SK-N-SH treated with all-trans-retinoic acid at 6 μM for 48 hours (cell line): ENCODE data around the gene FRMD4B.

ENCODE experiments used
- ATAC-seq: fragments of 200-7000 bp; cut with Tn5 transposase; 3 replicates; pipeline ENCODE4 v1.9.1; 2020; ENCODE audit warnings: mild to moderate bottlenecking, moderate library complexity
- BACH2 ChIP-seq: fragments of 250-450 bp; sonication (Bioruptor Pico); IDR thresholded peaks from 2 replicates; pipeline ENCODE4 v1.9.0; 2021; ENCODE audit warnings: mild to moderate bottlenecking, borderline replicate concordance
- CREB5 ChIP-seq: fragments of 250-450 bp; sonication (Bioruptor Pico); IDR thresholded peaks from 2 replicates; pipeline ENCODE4 v1.5.1; 2020; ENCODE audit warnings: low read depth, mild to moderate bottlenecking, moderate library complexity
- ESRRG ChIP-seq: fragments of 250-450 bp; sonication (Bioruptor Pico); IDR thresholded peaks from 2 replicates; pipeline ENCODE4 v1.6.1; 2021; ENCODE audit warnings: mild to moderate bottlenecking
- GLIS3 ChIP-seq: fragments of 250-450 bp; sonication (Bioruptor Pico); IDR thresholded peaks from 2 replicates; pipeline ENCODE4 v1.5.0; 2020; ENCODE audit warnings: mild to moderate bottlenecking, moderate library complexity
- ISL1 ChIP-seq: fragments of 250-450 bp; sonication (Bioruptor Pico); IDR thresholded peaks from 2 replicates; pipeline ENCODE4 v2.1.2; 2022; ENCODE audit warnings: mild to moderate bottlenecking, moderate library complexity
- PATZ1 ChIP-seq: fragments of 250-450 bp; sonication (Bioruptor Pico); IDR thresholded peaks from 2 replicates; pipeline ENCODE4 v1.8.0; 2020; ENCODE audit warnings: mild to moderate bottlenecking, moderate library complexity, borderline replicate concordance
- POU6F1 ChIP-seq: fragments of 250-450 bp; sonication (Bioruptor Pico); IDR thresholded peaks from 2 replicates; pipeline ENCODE4 v1.8.0; 2021; ENCODE audit warnings: low read depth, mild to moderate bottlenecking, moderate library complexity, borderline replicate concordance
- PPARA ChIP-seq: fragments of 250-450 bp; sonication (Bioruptor Pico); IDR thresholded peaks from 2 replicates; pipeline ENCODE4 v1.5.0; 2020; ENCODE audit warnings: mild to moderate bottlenecking, borderline replicate concordance
- RARB ChIP-seq: fragments of 250-450 bp; sonication (Bioruptor Pico); IDR thresholded peaks from 2 replicates; pipeline ENCODE4 v1.8.0; 2021; ENCODE audit warnings: mild to moderate bottlenecking, moderate library complexity
- TCF4 ChIP-seq: fragments of 250-450 bp; sonication (Bioruptor Pico); IDR thresholded peaks from 2 replicates; pipeline ENCODE4 v1.8.0; 2021; ENCODE audit warnings: mild to moderate bottlenecking, moderate library complexity, borderline replicate concordance
- TOX ChIP-seq: fragments of 250-450 bp; sonication (Bioruptor Pico); IDR thresholded peaks from 2 replicates; pipeline ENCODE4 v1.8.0; 2021; ENCODE audit warnings: mild to moderate bottlenecking, moderate library complexity, borderline replicate concordance
- TSHZ2 ChIP-seq: fragments of 250-450 bp; sonication (Bioruptor Pico); IDR thresholded peaks from 2 replicates; pipeline ENCODE4 v1.5.0; 2020; ENCODE audit warnings: mild to moderate bottlenecking, moderate library complexity
- ZFP3 ChIP-seq: fragments of 250-450 bp; sonication (Bioruptor Pico); IDR thresholded peaks from 2 replicates; pipeline ENCODE4 v1.5.0; 2020; ENCODE audit warnings: mild to moderate bottlenecking, moderate library complexity
- ZFP30 ChIP-seq: fragments of 450-650 bp; formaldehyde crosslinking; IDR thresholded peaks from 2 replicates; pipeline ENCODE4 v1.5.0; 2022; ENCODE audit warnings: mild to moderate bottlenecking, moderate library complexity
- ZNF70 ChIP-seq: fragments of 450-650 bp; formaldehyde crosslinking; IDR thresholded peaks from 2 replicates; pipeline ENCODE4 v1.5.0; 2020; ENCODE audit warnings: mild to moderate bottlenecking, moderate library complexity
- ZNF8 ChIP-seq: fragments of 450-650 bp; formaldehyde crosslinking; IDR thresholded peaks from 2 replicates; pipeline ENCODE4 v1.5.0; 2020; ENCODE audit warnings: mild to moderate bottlenecking, moderate library complexity
- TF ChIP-seq, protein P1 (sequence below): fragments of 250-450 bp; sonication (Bioruptor Pico); IDR thresholded peaks from 2 replicates; pipeline ENCODE4 v1.5.1; 2021; ENCODE audit warnings: mild to moderate bottlenecking, moderate library complexity

Gene FRMD4B

GRCh38 chr3:69248436-69248835 lies 137.5 kb downstream of the FRMD4B start:
- TF ChIP-seq ZNF70 (CRISPR knock-in tag) = no peak
- no peak for TF ChIP-seq TSHZ2 (CRISPR knock-in tag)
- TF ChIP-seq, protein P1, sequence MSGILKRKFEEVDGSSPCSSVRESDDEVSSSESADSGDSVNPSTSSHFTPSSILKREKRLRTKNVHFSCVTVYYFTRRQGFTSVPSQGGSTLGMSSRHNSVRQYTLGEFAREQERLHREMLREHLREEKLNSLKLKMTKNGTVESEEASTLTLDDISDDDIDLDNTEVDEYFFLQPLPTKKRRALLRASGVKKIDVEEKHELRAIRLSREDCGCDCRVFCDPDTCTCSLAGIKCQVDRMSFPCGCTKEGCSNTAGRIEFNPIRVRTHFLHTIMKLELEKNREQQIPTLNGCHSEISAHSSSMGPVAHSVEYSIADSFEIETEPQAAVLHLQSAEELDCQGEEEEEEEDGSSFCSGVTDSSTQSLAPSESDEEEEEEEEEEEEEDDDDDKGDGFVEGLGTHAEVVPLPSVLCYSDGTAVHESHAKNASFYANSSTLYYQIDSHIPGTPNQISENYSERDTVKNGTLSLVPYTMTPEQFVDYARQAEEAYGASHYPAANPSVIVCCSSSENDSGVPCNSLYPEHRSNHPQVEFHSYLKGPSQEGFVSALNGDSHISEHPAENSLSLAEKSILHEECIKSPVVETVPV (CRISPR knock-in tag) = no peak
- ATAC-seq = no peak

- no peak for ATAC-seq
These were observed 139.3 kb downstream of the FRMD4B start for GRCh38 chr3:69246612-69247011.

DNA sequence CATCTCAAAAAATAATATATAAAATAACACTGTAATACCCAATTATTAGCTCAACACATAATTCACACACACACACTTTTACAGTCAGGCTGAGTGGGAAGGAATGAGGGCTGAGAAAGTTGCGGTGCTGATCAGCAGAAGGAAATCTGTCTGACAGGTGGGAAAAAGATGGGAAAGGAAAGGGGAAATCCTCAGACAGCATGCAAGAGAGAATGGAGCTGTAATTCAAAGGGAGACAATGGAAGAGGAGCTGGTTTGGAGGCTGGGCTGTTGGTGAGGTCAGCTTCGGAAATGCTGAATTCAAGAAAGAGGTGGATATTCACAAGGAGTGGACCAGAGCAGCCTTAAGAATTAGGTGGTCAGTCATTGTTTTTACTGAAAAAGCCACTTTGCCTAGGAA lies 141.8 kb downstream of the FRMD4B start:
- ATAC-seq = no peak
- no peak for TF ChIP-seq POU6F1 (CRISPR knock-in tag)
- TF ChIP-seq CREB5 = no peak
- TF ChIP-seq, protein P1 (CRISPR knock-in tag) = no peak
- TF ChIP-seq PPARA (CRISPR knock-in tag) = no peak
- no peak for TF ChIP-seq ISL1
- TF ChIP-seq TCF4 (CRISPR knock-in tag) = no peak
- TF ChIP-seq ESRRG (CRISPR knock-in tag) = no peak
- TF ChIP-seq BACH2 (CRISPR knock-in tag) = no peak
- no peak for TF ChIP-seq TOX (CRISPR knock-in tag)
- TF ChIP-seq TSHZ2 (CRISPR knock-in tag) = no peak
- no peak for TF ChIP-seq RARB (CRISPR knock-in tag)
- TF ChIP-seq ZFP30 (CRISPR knock-in tag) = no peak
- TF ChIP-seq GLIS3 (CRISPR knock-in tag) = no peak
- TF ChIP-seq PATZ1 (CRISPR knock-in tag) = no peak

More at GRCh38 chr3:69246612-69247011, 139.3 kb downstream of the FRMD4B start:
- TF ChIP-seq PPARA (CRISPR knock-in tag) = no peak
- TF ChIP-seq ZFP3 = no peak
- TF ChIP-seq ZNF8 (CRISPR knock-in tag) = no peak
